Erythroblast (primary cell): ENCODE results near the gene SLC15A3.

ENCODE experiments used
- GATA1 ChIP-seq: IDR thresholded peaks from 2 replicates; pipeline ENCODE4 v1.6.1; 2011; ENCODE audit warnings: low read depth, mild to moderate bottlenecking, control low read depth, low read length, moderate library complexity
- POLR2A ChIP-seq: IDR thresholded peaks from 2 replicates; pipeline ENCODE4 v1.6.1; 2011; ENCODE audit warnings: mild to moderate bottlenecking, low read length

DNA sequence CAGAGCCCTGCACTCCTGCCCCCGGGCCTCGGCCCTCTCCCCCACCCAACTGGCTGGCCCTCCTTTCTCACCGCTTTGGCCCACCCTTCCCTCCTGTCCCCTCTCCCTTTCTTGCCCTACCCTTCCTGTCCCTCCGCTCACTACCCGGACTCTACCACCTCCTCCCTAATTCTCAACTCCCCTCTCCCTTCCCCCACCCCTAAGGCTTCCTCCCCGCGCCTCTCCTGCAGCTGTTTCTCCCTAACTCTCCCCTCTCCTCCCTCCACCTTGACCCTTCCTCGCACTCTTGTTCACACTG is 421 bp downstream of the SLC15A3 start:
- no peak for TF ChIP-seq POLR2A
- TF ChIP-seq GATA1: no peak
